Neural progenitor cell (in vitro differentiated cells): ENCODE data around the gene ALDH3B2.

Experiments used
- EZH2 ChIP-seq: fragments of 200-600 bp; sonication (generic); IDR thresholded peaks from 2 replicates; pipeline ENCODE4 v1.6.1; 2017; ENCODE audit warnings: antibody characterized with exemption, mild to moderate bottlenecking, moderate library complexity
- TF ChIP-seq, protein P1 (sequence below): fragments of 200-600 bp; sonication (generic); IDR thresholded peaks from 2 replicates; pipeline ENCODE4 v1.5.1; 2017; ENCODE audit warnings: antibody characterized with exemption, mild to moderate bottlenecking

DNA sequence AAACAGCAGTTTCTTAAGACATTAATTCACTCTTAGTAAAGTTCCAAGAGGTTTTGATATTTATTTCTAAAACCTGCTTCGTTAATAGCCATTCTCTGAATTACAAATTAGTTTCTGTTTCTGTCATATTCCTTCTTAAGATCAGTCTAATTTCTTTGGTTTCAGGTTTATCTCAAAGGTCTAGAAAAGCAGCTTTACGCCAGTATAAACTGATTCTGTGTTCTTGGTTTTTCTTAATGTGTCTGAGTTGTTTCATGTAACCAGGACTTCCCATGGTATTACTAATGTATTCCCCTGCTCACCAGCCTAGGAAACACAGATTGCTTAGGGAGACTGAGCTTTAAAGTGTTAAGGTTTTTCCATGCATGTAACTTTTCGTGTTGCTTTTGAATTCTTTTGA lies 17.1 kb downstream of the ALDH3B2 start:
- TF ChIP-seq, protein P1, sequence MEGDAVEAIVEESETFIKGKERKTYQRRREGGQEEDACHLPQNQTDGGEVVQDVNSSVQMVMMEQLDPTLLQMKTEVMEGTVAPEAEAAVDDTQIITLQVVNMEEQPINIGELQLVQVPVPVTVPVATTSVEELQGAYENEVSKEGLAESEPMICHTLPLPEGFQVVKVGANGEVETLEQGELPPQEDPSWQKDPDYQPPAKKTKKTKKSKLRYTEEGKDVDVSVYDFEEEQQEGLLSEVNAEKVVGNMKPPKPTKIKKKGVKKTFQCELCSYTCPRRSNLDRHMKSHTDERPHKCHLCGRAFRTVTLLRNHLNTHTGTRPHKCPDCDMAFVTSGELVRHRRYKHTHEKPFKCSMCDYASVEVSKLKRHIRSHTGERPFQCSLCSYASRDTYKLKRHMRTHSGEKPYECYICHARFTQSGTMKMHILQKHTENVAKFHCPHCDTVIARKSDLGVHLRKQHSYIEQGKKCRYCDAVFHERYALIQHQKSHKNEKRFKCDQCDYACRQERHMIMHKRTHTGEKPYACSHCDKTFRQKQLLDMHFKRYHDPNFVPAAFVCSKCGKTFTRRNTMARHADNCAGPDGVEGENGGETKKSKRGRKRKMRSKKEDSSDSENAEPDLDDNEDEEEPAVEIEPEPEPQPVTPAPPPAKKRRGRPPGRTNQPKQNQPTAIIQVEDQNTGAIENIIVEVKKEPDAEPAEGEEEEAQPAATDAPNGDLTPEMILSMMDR = no peak
- TF ChIP-seq EZH2 = no peak
